H1 (cell line): ENCODE results near the gene NAA40. TPM values are rescaled to one million over a fixed set of nuclear protein-coding genes. Genes with fewer than 3 reads are reported as not detected.

Experiments
- CTCF ChIA-PET: fragments of 300-600 bp; sonication (Branson Sonifier 250); formaldehyde crosslinking; loops from one replicate; lab custom pipeline; 2021; ENCODE audit not compliant: partially characterized antibody; lab: Charles Lee
- POLR2A ChIA-PET: fragments of 300-600 bp; sonication (Branson Sonifier 250); formaldehyde crosslinking; loops from one replicate; lab custom pipeline; 2021; ENCODE audit warnings: inconsistent platforms; ENCODE audit not compliant: partially characterized antibody; lab: Charles Lee
- DNase-seq, 2 experiments: peaks; one replicate each; pipeline versions ENCODE4 v3.0.0 to v3.0.0-alpha.2; 2010 to 2022; ENCODE audit warnings: low spot score in 2 of 2, low read depth in 1 of 2, mixed read lengths in 1 of 2
- FAIRE-seq: peaks from 2 replicates; lab custom pipeline; 2011; peaks lifted over from hg19 to GRCh38; lab: Jason Lieb, UNC
- H2AFZ ChIP-seq: 2 replicates; pipeline ENCODE4 v1.8.1; 2012; ENCODE audit warnings: low read length, inconsistent platforms
- H2AK5ac ChIP-seq: 2 replicates; pipeline ENCODE4 v1.6.1; 2013; ENCODE audit warnings: low read depth, low read length
- H2BK120ac ChIP-seq: replicated peaks from 2 replicates; pipeline ENCODE3; 2013; ENCODE audit warnings: low read depth, low read length, inconsistent platforms
- H2BK12ac ChIP-seq: 2 replicates; pipeline ENCODE4 v1.6.1; 2013; ENCODE audit warnings: low read depth, low read length
- H2BK15ac ChIP-seq: 2 replicates; pipeline ENCODE4 v1.6.1; 2013; ENCODE audit warnings: low read length
- H2BK20ac ChIP-seq: 2 replicates; pipeline ENCODE4 v1.6.1; 2013; ENCODE audit warnings: low read length
- H2BK5ac ChIP-seq: 2 replicates; pipeline ENCODE4 v1.6.1; 2013; ENCODE audit warnings: low read depth, low read length
- H3K14ac ChIP-seq: 2 replicates; pipeline ENCODE4 v1.6.1; 2013; ENCODE audit warnings: inconsistent platforms; ENCODE audit not compliant: insufficient read length
- H3K18ac ChIP-seq: 2 replicates; pipeline ENCODE4 v1.6.1; 2013; ENCODE audit warnings: low read length; ENCODE audit errors: extremely low read depth
- H3K23ac ChIP-seq: 2 replicates; pipeline ENCODE4 v1.6.1; 2013; ENCODE audit warnings: inconsistent platforms; ENCODE audit not compliant: insufficient read length
- H3K23me2 ChIP-seq: 2 replicates; pipeline ENCODE4 v1.6.1; 2013; ENCODE audit warnings: low read depth, low read length
- H3K27ac ChIP-seq: 2 replicates; pipeline ENCODE4 v1.6.1; 2011; ENCODE audit warnings: low read depth, low read length, inconsistent platforms
- H3K27me3 ChIP-seq, 4 experiments: replicated peaks in 1 of 4; 1 replicate in 1 of 4; 2 replicates in 3 of 4; pipeline versions ENCODE4 v1.6.1 to v1.8.1; 2011 to 2013; ENCODE audit warnings: low read length in 3 of 4, mild to moderate bottlenecking in 3 of 4, inconsistent platforms in 2 of 4, mixed read lengths in 2 of 4, moderate library complexity in 1 of 4; ENCODE audit not compliant: control insufficient read depth in 3 of 4, insufficient read depth in 3 of 4; ENCODE audit errors: extremely low read depth in 1 of 4
- H3K36me3 ChIP-seq, 4 experiments: 2 replicates each; pipeline versions ENCODE4 v1.6.1 to v1.8.1; 2011 to 2013; ENCODE audit warnings: mild to moderate bottlenecking in 4 of 4, low read length in 3 of 4, moderate library complexity in 2 of 4, control low read depth in 1 of 4, inconsistent platforms in 1 of 4; ENCODE audit not compliant: insufficient read depth in 4 of 4, control insufficient read depth in 2 of 4
- H3K4ac ChIP-seq: replicated peaks from 2 replicates; pipeline ENCODE3; 2013; ENCODE audit warnings: low read length, low read depth, mixed read lengths, inconsistent platforms; ENCODE audit not compliant: insufficient read length
- H3K4me1 ChIP-seq, 4 experiments: replicated peaks in 1 of 4; 1 replicate in 1 of 4; 2 replicates in 3 of 4; pipeline versions ENCODE4 v1.6.1 to v1.8.1; 2011 to 2013; ENCODE audit warnings: low read length in 3 of 4, inconsistent platforms in 2 of 4, mixed read lengths in 1 of 4; ENCODE audit not compliant: insufficient read depth in 4 of 4, control insufficient read depth in 3 of 4
- H3K4me2 ChIP-seq, 2 experiments: 2 replicates each; pipeline versions ENCODE4 v1.6.1 to v1.8.1; 2011 to 2013; ENCODE audit warnings: low read depth in 2 of 2, low read length in 2 of 2, control low read depth in 1 of 2, inconsistent platforms in 1 of 2, mild to moderate bottlenecking in 1 of 2; ENCODE audit not compliant: insufficient read depth in 1 of 2
- H3K4me3 ChIP-seq, 4 experiments: fragments of 200-600, 300-600 bp in 1 of 4; sonication (generic), shearing (Covaris generic), sonication (Bioruptor Twin) in 1 of 4; 2 replicates each; pipeline versions ENCODE4 v1.5.1 to v1.8.1; 2011 to 2016; ENCODE audit warnings: low read length in 4 of 4, low read depth in 3 of 4, control low read depth in 2 of 4, inconsistent platforms in 2 of 4, mild to moderate bottlenecking in 2 of 4, mixed read lengths in 1 of 4, moderate library complexity in 1 of 4; ENCODE audit not compliant: insufficient read depth in 2 of 4; ENCODE audit errors: extremely low read depth in 1 of 4
- H3K56ac ChIP-seq: replicated peaks from 2 replicates; pipeline ENCODE3; 2013; ENCODE audit warnings: low read depth, mild to moderate bottlenecking, mixed read lengths, low read length, inconsistent platforms; ENCODE audit not compliant: insufficient read length
- H3K79me1 ChIP-seq: 2 replicates; pipeline ENCODE4 v1.6.1; 2013; ENCODE audit warnings: low read depth, low read length, control low read depth
- H3K79me2 ChIP-seq, 2 experiments: 2 replicates each; pipeline versions ENCODE4 v1.6.1 to v1.8.1; 2012 to 2013; ENCODE audit warnings: low read length in 2 of 2, mild to moderate bottlenecking in 2 of 2, inconsistent platforms in 1 of 2; ENCODE audit not compliant: insufficient read depth in 2 of 2, control insufficient read depth in 1 of 2
- H3K9ac ChIP-seq, 4 experiments: replicated peaks in 1 of 4; 1 replicate in 1 of 4; 2 replicates in 3 of 4; pipeline versions ENCODE4 v1.6.1 to v1.8.1; 2011 to 2013; ENCODE audit warnings: low read depth in 3 of 4, low read length in 3 of 4, control low read depth in 2 of 4, mild to moderate bottlenecking in 2 of 4, moderate library complexity in 2 of 4, inconsistent platforms in 1 of 4; ENCODE audit errors: extremely low read depth in 1 of 4
- H3K9me3 ChIP-seq, 2 experiments: 2 replicates each; pipeline versions ENCODE4 v1.6.1 to v1.8.1; 2012 to 2013; ENCODE audit warnings: mild to moderate bottlenecking in 2 of 2, moderate library complexity in 2 of 2, control low read depth in 1 of 2, inconsistent platforms in 1 of 2, low read depth in 1 of 2, low read length in 1 of 2, mixed read lengths in 1 of 2; ENCODE audit not compliant: insufficient read depth in 2 of 2
- H4K20me1 ChIP-seq, 2 experiments: replicated peaks in 1 of 2; 2 replicates each; pipeline versions ENCODE3 to v1.8.1; 2011 to 2013; ENCODE audit warnings: inconsistent platforms in 2 of 2, low read length in 2 of 2, mild to moderate bottlenecking in 1 of 2; ENCODE audit not compliant: insufficient read depth in 2 of 2, control insufficient read depth in 1 of 2
- H4K5ac ChIP-seq: 2 replicates; pipeline ENCODE4 v1.6.1; 2013; ENCODE audit warnings: low read length, low read depth, mixed read lengths, inconsistent platforms; ENCODE audit not compliant: insufficient read length
- H4K8ac ChIP-seq: 2 replicates; pipeline ENCODE4 v1.8.0; 2013; ENCODE audit warnings: mild to moderate bottlenecking, moderate library complexity, low read length, inconsistent platforms; ENCODE audit not compliant: insufficient read depth; ENCODE audit errors: extremely low read depth
- H4K91ac ChIP-seq: replicated peaks from 2 replicates; pipeline ENCODE3; 2013; ENCODE audit warnings: low read length, mixed read lengths, inconsistent platforms; ENCODE audit not compliant: insufficient read length
- JUND ChIP-seq: IDR thresholded peaks from 2 replicates; pipeline ENCODE4 v1.6.1; 2011; ENCODE audit warnings: mild to moderate bottlenecking, improper control_type of control experiment, low read length
- KDM1A ChIP-seq: fragments of 200-600, 300-600 bp; sonication (generic); IDR thresholded peaks from 2 replicates; pipeline ENCODE4 v1.7.1; 2016; ENCODE audit warnings: mild to moderate bottlenecking, low read length, borderline replicate concordance
- PHF8 ChIP-seq: fragments of 200-600 bp; sonication (generic); conservative IDR thresholded peaks from 2 replicates; pipeline ENCODE4 v1.7.1; 2012; ENCODE audit warnings: low read depth, mild to moderate bottlenecking, inconsistent platforms, low read length, moderate library complexity
- POU5F1 ChIP-seq: IDR thresholded peaks from 2 replicates; pipeline ENCODE4 v1.6.1; 2011; ENCODE audit warnings: low read depth, mild to moderate bottlenecking, low read length, moderate library complexity
- RFX5 ChIP-seq: IDR thresholded peaks from 2 replicates; pipeline ENCODE4 v1.6.1; 2011; ENCODE audit warnings: low read depth, low read length, improper control_type of control experiment, borderline replicate concordance
- SIRT6 ChIP-seq: IDR thresholded peaks from one replicate; pipeline ENCODE4 v1.7.1; 2012; ENCODE audit warnings: low read length, inconsistent platforms
- TAF1 ChIP-seq: IDR thresholded peaks from 2 replicates; pipeline ENCODE4 v1.6.1; 2011; ENCODE audit warnings: mild to moderate bottlenecking, low read depth, low read length
- WGBS, 2 experiments: shearing (Covaris generic) in 1 of 2; methylation state at CpG; one replicate each; pipeline versions ENCODE4 v1.1.6 to v1.1.7; 2013 to 2015; ENCODE audit warnings: low lambda C conversion rate in 2 of 2, mixed read lengths in 2 of 2, inconsistent platforms in 1 of 2, low coverage in 1 of 2, missing lambda C conversion rate in 1 of 2; ENCODE audit not compliant: insufficient replicate concordance in 2 of 2, insufficient coverage in 1 of 2, insufficient read length in 1 of 2; ENCODE audit errors: extremely low coverage in 1 of 2, missing lambda C conversion rate in 1 of 2; 5-methylcytosine and 5-hydroxymethylcytosine counted together
- polyA plus RNA-seq, 7 experiments: library from polyadenylated mRNA; depleted of rRNA in 3 of 7; stranded (reverse) in 5 of 7; unstranded in 2 of 7; fragments of >200 nt in 5 of 7; fragments of 200-250 nt in 2 of 7; gene quantifications; 1 replicate in 5 of 7; 2 replicates in 1 of 7; 4 replicates in 1 of 7; pipeline versions ENCODE4 v1.2.1 to v1.2.3, GENCODE V29; 2011 to 2013; ENCODE audit warnings: missing spikeins in 2 of 7, mixed read lengths in 2 of 7
- total RNA-seq: library from RNA; stranded (reverse); fragmentation: NEBNext Ultra II Directional; extraction: Animal tissue kit (Norgen Biotek cat#: 25700); gene quantifications from 2 replicates; pipeline ENCODE4 v1.2.1, GENCODE V29; 2021
- TF ChIP-seq, protein P1 (sequence below): IDR thresholded peaks from 2 replicates; pipeline ENCODE4 v1.6.1; 2011; ENCODE audit warnings: low read depth, mild to moderate bottlenecking, low read length; ENCODE audit not compliant: insufficient read depth

NAA40 gene
- total and polyA plus RNA-seq, 2 of the 8 experiments (the other 6 are each of a cell fraction or from before 2014, with no cell fraction given), result 20.0 to 31.1 TPM

DNA sequence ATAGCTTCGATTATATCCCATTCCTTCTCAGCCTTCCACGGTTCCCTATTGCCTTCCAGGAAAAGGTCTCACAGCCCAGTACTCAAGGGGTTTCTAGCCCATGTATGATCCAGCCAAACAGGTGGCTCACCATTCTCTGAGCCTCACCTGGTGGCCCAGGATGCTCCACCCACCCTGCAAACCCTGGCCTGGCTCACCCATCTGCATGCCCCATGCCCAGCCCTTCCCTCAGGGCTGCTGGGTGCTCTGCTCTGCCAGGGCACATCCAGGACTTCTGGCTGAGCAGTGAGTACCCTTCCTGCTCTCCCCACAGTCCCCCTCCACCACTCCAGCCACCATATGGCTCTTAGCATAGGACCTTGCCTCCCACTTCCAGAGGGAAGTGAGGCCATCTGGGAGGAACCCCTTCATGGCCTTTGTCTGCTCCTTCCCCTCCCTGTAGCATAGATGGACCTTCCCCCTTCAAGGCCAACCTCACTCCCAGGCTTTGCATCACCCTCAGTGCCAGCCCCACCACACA lies 16.1 kb upstream of the NAA40 start:
- Histone ChIP-seq H3K56ac (no peak overlapping the region), H4K5ac (no peak overlapping the region), H3K27me3 (peaks cover 0 to 5% (median 0%) of the 10 kb centered on the region in 4 experiments; a peak in 2 of 7 replicates), H3K79me1 (no peaks in the 10 kb centered on the region), H2BK15ac (peak overlapping the region; percentile 61; the same call in 1 of the 2 replicates), H3K18ac (no peak overlapping the region; the same call in 1 of the 2 replicates), H4K20me1 (no peaks in the 10 kb centered on the region), H3K23ac (no peak overlapping the region), H3K14ac (no peak overlapping the region), H4K91ac (no peak overlapping the region), H3K23me2 (peaks cover 17% of the 10 kb centered on the region), H3K36me3 (no peaks in the 10 kb centered on the region), H3K4me3 (no peak overlapping the region), H3K27ac (no peak overlapping the region), H3K4ac (no peak overlapping the region), H3K4me1 (peaks cover 2 to 24% (median 22%) of the 10 kb centered on the region in 4 experiments), H2BK120ac (no peak overlapping the region), H2AFZ (no peak overlapping the region), H2BK5ac (0 out of 2 replicates have a peak overlapping the region, but pooled peaks have one; percentile 35), H4K8ac (no peak overlapping the region; the same call in 1 of the 2 replicates), H2AK5ac (peak overlapping the region; percentile 86; the same call in 1 of the 2 replicates), H2BK12ac (0 out of 2 replicates have a peak overlapping the region, but pooled peaks have one; percentile 60), H3K9me3 (no peaks in the 10 kb centered on the region), H3K4me2 (no peak overlapping the region), H3K79me2 (no peaks in the 10 kb centered on the region), H3K9ac (no peak overlapping the region), H2BK20ac (0 out of 2 replicates have a peak overlapping the region, but pooled peaks have one; percentile 18)
- DNase-seq, result no peak
- 70% methylated on average over 2 of the region's 2 CpGs; no CpG with 5 or more reads in 1 of the 2 experiments for WGBS, 2 experiments
- CTCF ChIA-PET, result interaction anchor here (1.0 to 9.3 kb wide), 6 partner anchors 8 to 86 kb away, joined by 3 to 129 read pairs (median 18); partner anchors contain the start of genes MARK2 and NAA40
- FAIRE-seq, result no peak
- TF ChIP-seq KDM1A, result no peak
- TF ChIP-seq, protein P1, sequence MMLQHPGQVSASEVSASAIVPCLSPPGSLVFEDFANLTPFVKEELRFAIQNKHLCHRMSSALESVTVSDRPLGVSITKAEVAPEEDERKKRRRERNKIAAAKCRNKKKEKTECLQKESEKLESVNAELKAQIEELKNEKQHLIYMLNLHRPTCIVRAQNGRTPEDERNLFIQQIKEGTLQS, result no peak
- TF ChIP-seq TAF1, result no peak
- no peak for TF ChIP-seq SIRT6
- TF ChIP-seq JUND, result no peak
- no peak for TF ChIP-seq POU5F1
- TF ChIP-seq RFX5, result no peak
- TF ChIP-seq PHF8, result no peak
- POLR2A ChIA-PET, result interaction anchor here (1.2 to 10.7 kb wide), 2 partner anchors 12 to 21 kb away, joined by 3 to 173 read pairs; partner anchors contain the start of gene NAA40
